HepG2 (cell line): ENCODE data around the gene SEPTIN5. TPM values are rescaled to one million over a fixed set of nuclear protein-coding genes. Genes with fewer than 3 reads are reported as not detected.

Experiments used
- ATAC-seq: fragments of 200-7000 bp; cut with Tn5 transposase; 3 replicates; pipeline ENCODE4 v1.9.1; 2020; ENCODE audit warnings: mild to moderate bottlenecking, moderate library complexity
- BruUV-seq: library from RNA; stranded (reverse); fragments of 400-500 nt; replicated peaks from 2 replicates; lab custom pipeline; 2021; lab: Mats Ljungman, UMichigan
- CTCF ChIA-PET: fragments of 300-600 bp; formaldehyde crosslinking; extraction: SDS; loops from one replicate; lab custom pipeline; 2021; ENCODE audit warnings: low total read pairs, inconsistent platforms, low intra/inter-chr PET ratio; lab: Yijun Ruan, JAX
- POLR2A ChIA-PET: fragments of 350-600 bp; sonication (Branson Sonifier 250); formaldehyde crosslinking; loops from one replicate; lab custom pipeline; 2020; ENCODE audit warnings: antibody characterized with exemption, inconsistent platforms; lab: Yijun Ruan, JAX
- DNase-seq: peaks from one replicate; pipeline ENCODE4 v3.0.0-alpha.2; 2015; ENCODE audit warnings: low spot score
- FAIRE-seq: peaks from 3 replicates; lab custom pipeline; 2011; peaks lifted over from hg19 to GRCh38; lab: Jason Lieb, UNC
- H2AFZ ChIP-seq: one replicate; pipeline ENCODE4 v1.6.1; 2011; ENCODE audit warnings: low read length, inconsistent platforms
- H3K27ac ChIP-seq: fragments of 300-600 bp; 3 replicates; pipeline ENCODE4 v1.8.0; 2011; ENCODE audit warnings: mixed run types, mild to moderate bottlenecking, mixed read lengths, low read length, inconsistent platforms; ENCODE audit not compliant: insufficient read depth; ENCODE audit errors: extremely low read length
- H3K27me3 ChIP-seq, 2 experiments: fragments of 200-600 bp in 1 of 2; 2 replicates in 1 of 2; 3 replicates in 1 of 2; pipeline versions ENCODE4 v1.6.0 to v1.8.0; 2011; ENCODE audit warnings: low read length in 2 of 2, mild to moderate bottlenecking in 2 of 2, moderate library complexity in 2 of 2, inconsistent platforms in 1 of 2; ENCODE audit not compliant: insufficient read depth in 2 of 2, control insufficient read depth in 1 of 2
- H3K36me3 ChIP-seq, 2 experiments: fragments of 200-600 bp in 1 of 2; replicated peaks in 1 of 2; 2 replicates in 1 of 2; 3 replicates in 1 of 2; pipeline versions ENCODE4 v1.5.1 to v1.8.0; 2011; ENCODE audit warnings: low read length in 2 of 2, inconsistent platforms in 1 of 2; ENCODE audit not compliant: insufficient read depth in 2 of 2, control insufficient read depth in 1 of 2
- H3K4me1 ChIP-seq: 2 replicates; pipeline ENCODE4 v1.5.1; 2012; ENCODE audit warnings: low read length, inconsistent platforms; ENCODE audit not compliant: insufficient read depth
- H3K4me2 ChIP-seq: 2 replicates; pipeline ENCODE4 v1.6.0; 2011; ENCODE audit warnings: low read depth, low read length, inconsistent platforms
- H3K4me3 ChIP-seq, 3 experiments: fragments of 200-600 bp in 1 of 3; sonication (generic), shearing (Covaris generic) in 1 of 3; replicated peaks in 1 of 3; 2 replicates each; pipeline ENCODE4 v1.5.1; 2011 to 2016; ENCODE audit warnings: low read length in 3 of 3, inconsistent platforms in 2 of 3, low read depth in 2 of 3, mild to moderate bottlenecking in 2 of 3, control low read depth in 1 of 3, mixed read lengths in 1 of 3; ENCODE audit not compliant: insufficient read depth in 1 of 3
- H3K79me2 ChIP-seq: one replicate; pipeline ENCODE4 v1.6.1; 2011; ENCODE audit warnings: low read length, inconsistent platforms; ENCODE audit not compliant: insufficient read depth
- H3K9ac ChIP-seq: 2 replicates; pipeline ENCODE4 v1.6.0; 2011; ENCODE audit warnings: mild to moderate bottlenecking, low read depth, low read length, inconsistent platforms; ENCODE audit not compliant: insufficient read depth
- H3K9me3 ChIP-seq: 2 replicates; pipeline ENCODE4 v1.5.1; 2012; ENCODE audit warnings: mild to moderate bottlenecking, low read length
- H4K20me1 ChIP-seq: 2 replicates; pipeline ENCODE4 v1.6.0; 2011; ENCODE audit warnings: inconsistent platforms, mild to moderate bottlenecking, low read length, moderate library complexity; ENCODE audit not compliant: insufficient read depth
- FOXJ3 ChIP-seq: sonication (generic); formaldehyde crosslinking; IDR thresholded peaks from 2 replicates; pipeline ENCODE4 v1.4.0; 2020; ENCODE audit warnings: missing genetic modification reagents, mild to moderate bottlenecking, borderline replicate concordance
- PCBP2 ChIP-seq: fragments of 200-400 bp; formaldehyde crosslinking; optimal IDR thresholded peaks from 2 replicates; pipeline ENCODE3; 2018; ENCODE audit warnings: low read length, low read depth; ENCODE audit not compliant: poor library complexity, severe bottlenecking
- SRF ChIP-seq: IDR thresholded peaks from 2 replicates; pipeline ENCODE4 v1.6.1; 2011; ENCODE audit warnings: mild to moderate bottlenecking, low read depth, low read length, moderate library complexity
- ZNF160 ChIP-seq: sonication (generic); formaldehyde crosslinking; IDR thresholded peaks from 2 replicates; pipeline ENCODE4 v1.8.0; 2022; ENCODE audit warnings: mild to moderate bottlenecking, inconsistent platforms, missing genetic modification reagents
- ZNF432 ChIP-seq: sonication (generic); formaldehyde crosslinking; IDR thresholded peaks from 2 replicates; pipeline ENCODE4 v1.5.0; 2020; ENCODE audit warnings: missing genetic modification reagents, mild to moderate bottlenecking, borderline replicate concordance
- WGBS: methylation state at CpG from one replicate; pipeline ENCODE4 v1.1.6; 2017; ENCODE audit warnings: low lambda C conversion rate; 5-methylcytosine and 5-hydroxymethylcytosine counted together
- in situ Hi-C: cut with HindIII; loops from 2 replicates; pipeline ENCODE4 v1.10.0; 2017; ENCODE audit warnings: low pct_unique_long_range_greater_than_20kb; ENCODE audit not compliant: extremely low pct_ligation_motif_present
- intact Hi-C: fragments of 100-400 bp; cut with micrococcal nuclease; formaldehyde crosslinking; loops from one replicate; pipeline ENCODE4 v1.10.0; 2022; ENCODE audit not compliant: unreplicated experiment
- polyA plus RNA-seq, 8 experiments: library from polyadenylated mRNA; depleted of rRNA in 3 of 8; stranded (reverse) in 7 of 8; unstranded in 1 of 8; fragments of >200 nt; fragmentation: Illumina TruSeq in 4 of 8; extraction: Trizol in 4 of 8; gene quantifications; 2 replicates each; pipeline versions ENCODE4 v1.2.1 to v1.2.3, GENCODE V29; 2011 to 2016; ENCODE audit warnings: low read depth in 4 of 8, missing spikeins in 1 of 8, mixed read lengths in 1 of 8; ENCODE audit not compliant: insufficient read depth in 1 of 8
- total RNA-seq, 5 experiments: library from RNA; depleted of rRNA; stranded (reverse); fragments of >200 nt; fragmentation: Illumina TruSeq; extraction: Trizol; gene quantifications; 2 replicates each; pipeline ENCODE4 v1.2.3, GENCODE V29; 2016; ENCODE audit warnings: low read depth in 1 of 5
- TF ChIP-seq, protein P1 (sequence below): sonication (generic); formaldehyde crosslinking; IDR thresholded peaks from 2 replicates; pipeline ENCODE4 v1.4.0; 2020; ENCODE audit warnings: missing genetic modification reagents
- TF ChIP-seq, protein P2 (sequence below): sonication (generic); formaldehyde crosslinking; IDR thresholded peaks from 2 replicates; pipeline ENCODE4 v1.8.1; 2023; ENCODE audit warnings: mild to moderate bottlenecking, moderate library complexity, missing genetic modification reagents

The SEPTIN5 gene
- total and polyA plus RNA-seq, 2 of the 13 experiments (the other 11 are each of a cell fraction or from before 2014, with no cell fraction given) = 0.33 TPM; not detected in 1

GRCh38 chr22:19678949-19679521 is 35.3 kb upstream of the SEPTIN5 start:
- Histone ChIP-seq H3K79me2 (no peaks in the 10 kb centered on the region), H3K9ac (no peak overlapping the region), H2AFZ (no peak overlapping the region), H3K4me3 (no peak overlapping the region), H3K27ac (no peak overlapping the region), H3K4me1 (no peaks in the 10 kb centered on the region), H3K4me2 (no peak overlapping the region), H3K36me3 (no peaks in the 10 kb centered on the region), H4K20me1 (no peaks in the 10 kb centered on the region), H3K27me3 (peaks cover 0 to 15% of the 10 kb centered on the region in 2 experiments; a peak in 3 of 5 replicates), H3K9me3 (no peaks in the 10 kb centered on the region)
- TF ChIP-seq PCBP2 = no peak
- TF ChIP-seq, protein P1, sequence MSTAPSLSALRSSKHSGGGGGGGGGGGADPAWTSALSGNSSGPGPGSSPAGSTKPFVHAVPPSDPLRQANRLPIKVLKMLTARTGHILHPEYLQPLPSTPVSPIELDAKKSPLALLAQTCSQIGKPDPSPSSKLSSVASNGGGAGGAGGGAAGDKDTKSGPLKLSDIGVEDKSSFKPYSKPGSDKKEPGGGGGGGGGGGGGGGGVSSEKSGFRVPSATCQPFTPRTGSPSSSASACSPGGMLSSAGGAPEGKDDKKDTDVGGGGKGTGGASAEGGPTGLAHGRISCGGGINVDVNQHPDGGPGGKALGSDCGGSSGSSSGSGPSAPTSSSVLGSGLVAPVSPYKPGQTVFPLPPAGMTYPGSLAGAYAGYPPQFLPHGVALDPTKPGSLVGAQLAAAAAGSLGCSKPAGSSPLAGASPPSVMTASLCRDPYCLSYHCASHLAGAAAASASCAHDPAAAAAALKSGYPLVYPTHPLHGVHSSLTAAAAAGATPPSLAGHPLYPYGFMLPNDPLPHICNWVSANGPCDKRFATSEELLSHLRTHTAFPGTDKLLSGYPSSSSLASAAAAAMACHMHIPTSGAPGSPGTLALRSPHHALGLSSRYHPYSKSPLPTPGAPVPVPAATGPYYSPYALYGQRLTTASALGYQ (CRISPR knock-in tag) = no peak
- no peak for TF ChIP-seq ZNF160
- TF ChIP-seq SRF = no peak
- TF ChIP-seq ZNF432 = no peak
- TF ChIP-seq, protein P2, sequence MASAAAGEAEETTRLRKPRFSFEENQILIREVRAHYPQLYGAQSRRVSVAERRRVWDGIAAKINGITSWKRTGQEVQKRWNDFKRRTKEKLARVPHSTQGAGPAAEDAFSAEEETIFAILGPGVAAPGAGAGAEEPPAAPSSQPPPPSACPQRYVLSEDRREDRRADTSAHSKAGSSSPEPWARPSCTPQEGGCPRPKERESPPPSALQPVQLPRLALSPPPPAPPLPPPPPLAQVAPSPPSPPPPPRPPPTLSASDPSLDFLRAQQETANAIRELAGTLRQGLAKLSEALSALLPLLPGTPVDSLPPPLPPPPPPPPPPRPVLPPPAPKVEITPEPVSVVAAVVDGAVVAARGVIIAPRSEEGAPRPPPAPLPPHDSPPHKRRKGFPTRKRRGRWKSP (CRISPR knock-in tag) = no peak
- no peak for TF ChIP-seq FOXJ3
- ChIA-PET CTCF (interaction anchor here (0.7 to 1.9 kb wide), 2 partner anchors 39 to 231 kb away, joined by 4 to 14 read pairs; no protein-coding TSS in a partner anchor), POLR2A (no interaction called here)
- BruUV-seq = no TSS peak
- DNase-seq (no peak), ATAC-seq (no peak; the same call in 2 of the 3 replicates), FAIRE-seq (no peak)
- intact Hi-C loops = no loop called here
- WGBS = 32% methylated on average over 8 of the region's 11 CpGs
- in situ Hi-C loops = loop anchor here (5.0 kb wide), 1 partner anchor 43 kb away; the partner anchor contains the start of gene GP1BB
